SK-N-SH (cell line): ENCODE measurements around the gene BRAF.

Experiments
- EP300 ChIP-seq, 2 experiments: IDR thresholded peaks; 2 replicates each; pipeline versions ENCODE4 v1.4.0 to v1.6.1; 2012; ENCODE audit warnings: borderline replicate concordance in 1 of 2, low read depth in 1 of 2, low read length in 1 of 2
- FOXM1 ChIP-seq: IDR thresholded peaks from 2 replicates; pipeline ENCODE4 v1.4.0; 2012; ENCODE audit warnings: low read depth, mild to moderate bottlenecking
- JUND ChIP-seq: IDR thresholded peaks from 2 replicates; pipeline ENCODE4 v1.4.0; 2012
- POLR2AphosphoS5 ChIP-seq: IDR thresholded peaks from 2 replicates; pipeline ENCODE4 v1.6.1; 2012; ENCODE audit warnings: low read depth, low read length
- RAD21 ChIP-seq: IDR thresholded peaks from 2 replicates; pipeline ENCODE4 v1.6.1; 2012; ENCODE audit warnings: mild to moderate bottlenecking, low read length
- RCOR1 ChIP-seq: fragments of 150-350 bp; IDR thresholded peaks from 2 replicates; pipeline ENCODE4 v1.6.1; 2017; ENCODE audit warnings: antibody characterized with exemption, low read length
- RXRA ChIP-seq: IDR thresholded peaks from 2 replicates; pipeline ENCODE4 v1.4.0; 2012; ENCODE audit warnings: low read depth, mild to moderate bottlenecking, borderline replicate concordance
- SIN3A ChIP-seq: IDR thresholded peaks from 2 replicates; pipeline ENCODE4 v1.6.1; 2012; ENCODE audit warnings: low read depth, mild to moderate bottlenecking, low read length, moderate library complexity, borderline replicate concordance
- TAF1 ChIP-seq: IDR thresholded peaks from 2 replicates; pipeline ENCODE4 v1.6.1; 2012; ENCODE audit warnings: low read depth, mild to moderate bottlenecking, low read length, moderate library complexity, borderline replicate concordance
- YY1 ChIP-seq: IDR thresholded peaks from 2 replicates; pipeline ENCODE4 v1.4.0; 2012; ENCODE audit warnings: low read depth, mild to moderate bottlenecking
- TF ChIP-seq, protein P1 (sequence below): fragments of 200-600 bp; sonication (generic); IDR thresholded peaks from 2 replicates; pipeline ENCODE4 v1.6.1; 2017; ENCODE audit warnings: antibody characterized with exemption, mild to moderate bottlenecking, moderate library complexity
- TF ChIP-seq, protein P2 (sequence below): fragments of 150-350 bp; IDR thresholded peaks from 2 replicates; pipeline ENCODE4 v1.6.1; 2017; ENCODE audit warnings: antibody characterized with exemption, low read length, low read depth, borderline replicate concordance
- TF ChIP-seq, protein P3 (sequence below): IDR thresholded peaks from 2 replicates; pipeline ENCODE4 v1.6.1; 2012; ENCODE audit warnings: mild to moderate bottlenecking, low read depth, low read length, moderate library complexity
- TF ChIP-seq, protein P4 (sequence below): IDR thresholded peaks from 2 replicates; pipeline ENCODE4 v1.4.0; 2012; ENCODE audit warnings: low read depth

DNA sequence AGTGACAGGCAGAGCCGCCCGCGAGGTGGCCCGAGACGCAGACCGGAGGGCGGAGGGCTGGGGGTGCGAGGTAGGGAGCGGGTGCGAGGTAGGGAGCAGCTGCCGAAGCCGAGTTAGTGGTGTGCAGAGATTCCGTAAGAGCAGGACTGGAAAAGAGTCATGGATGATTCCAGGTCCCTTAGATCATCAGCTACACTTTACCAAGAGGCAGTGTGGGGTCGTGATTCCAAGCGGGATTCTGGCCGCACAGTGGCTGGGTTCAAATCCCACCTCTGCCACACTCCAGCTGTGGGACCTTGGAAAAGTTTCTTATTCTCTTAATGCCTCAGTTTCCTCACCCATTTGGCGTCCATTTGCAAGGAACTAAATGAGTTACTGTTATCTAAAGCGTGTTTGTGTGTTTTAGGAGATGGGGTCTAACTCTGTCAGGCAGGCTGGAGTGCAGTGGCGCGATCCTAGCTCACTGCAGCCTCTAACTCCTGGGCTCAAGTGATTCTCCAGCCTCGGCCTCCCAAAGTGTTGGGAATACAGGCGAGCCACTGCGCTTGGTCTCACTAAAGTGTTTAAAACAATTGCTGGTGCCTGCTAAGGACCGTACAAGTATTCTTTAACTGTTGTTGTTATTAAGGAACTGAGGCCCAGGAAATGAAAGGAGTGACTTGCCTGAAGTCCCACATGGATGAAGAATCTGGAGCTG, 227.1 kb downstream of the BRAF start:
- TF ChIP-seq, protein P1, sequence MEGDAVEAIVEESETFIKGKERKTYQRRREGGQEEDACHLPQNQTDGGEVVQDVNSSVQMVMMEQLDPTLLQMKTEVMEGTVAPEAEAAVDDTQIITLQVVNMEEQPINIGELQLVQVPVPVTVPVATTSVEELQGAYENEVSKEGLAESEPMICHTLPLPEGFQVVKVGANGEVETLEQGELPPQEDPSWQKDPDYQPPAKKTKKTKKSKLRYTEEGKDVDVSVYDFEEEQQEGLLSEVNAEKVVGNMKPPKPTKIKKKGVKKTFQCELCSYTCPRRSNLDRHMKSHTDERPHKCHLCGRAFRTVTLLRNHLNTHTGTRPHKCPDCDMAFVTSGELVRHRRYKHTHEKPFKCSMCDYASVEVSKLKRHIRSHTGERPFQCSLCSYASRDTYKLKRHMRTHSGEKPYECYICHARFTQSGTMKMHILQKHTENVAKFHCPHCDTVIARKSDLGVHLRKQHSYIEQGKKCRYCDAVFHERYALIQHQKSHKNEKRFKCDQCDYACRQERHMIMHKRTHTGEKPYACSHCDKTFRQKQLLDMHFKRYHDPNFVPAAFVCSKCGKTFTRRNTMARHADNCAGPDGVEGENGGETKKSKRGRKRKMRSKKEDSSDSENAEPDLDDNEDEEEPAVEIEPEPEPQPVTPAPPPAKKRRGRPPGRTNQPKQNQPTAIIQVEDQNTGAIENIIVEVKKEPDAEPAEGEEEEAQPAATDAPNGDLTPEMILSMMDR: no peak
- TF ChIP-seq RCOR1: no peak
- TF ChIP-seq, protein P2, sequence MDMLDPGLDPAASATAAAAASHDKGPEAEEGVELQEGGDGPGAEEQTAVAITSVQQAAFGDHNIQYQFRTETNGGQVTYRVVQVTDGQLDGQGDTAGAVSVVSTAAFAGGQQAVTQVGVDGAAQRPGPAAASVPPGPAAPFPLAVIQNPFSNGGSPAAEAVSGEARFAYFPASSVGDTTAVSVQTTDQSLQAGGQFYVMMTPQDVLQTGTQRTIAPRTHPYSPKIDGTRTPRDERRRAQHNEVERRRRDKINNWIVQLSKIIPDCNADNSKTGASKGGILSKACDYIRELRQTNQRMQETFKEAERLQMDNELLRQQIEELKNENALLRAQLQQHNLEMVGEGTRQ: no peak
- TF ChIP-seq POLR2AphosphoS5: no peak; the same call in 1 of the 2 replicates
- no peak for TF ChIP-seq YY1
- TF ChIP-seq FOXM1: no peak
- TF ChIP-seq JUND: no peak
- TF ChIP-seq, protein P3, sequence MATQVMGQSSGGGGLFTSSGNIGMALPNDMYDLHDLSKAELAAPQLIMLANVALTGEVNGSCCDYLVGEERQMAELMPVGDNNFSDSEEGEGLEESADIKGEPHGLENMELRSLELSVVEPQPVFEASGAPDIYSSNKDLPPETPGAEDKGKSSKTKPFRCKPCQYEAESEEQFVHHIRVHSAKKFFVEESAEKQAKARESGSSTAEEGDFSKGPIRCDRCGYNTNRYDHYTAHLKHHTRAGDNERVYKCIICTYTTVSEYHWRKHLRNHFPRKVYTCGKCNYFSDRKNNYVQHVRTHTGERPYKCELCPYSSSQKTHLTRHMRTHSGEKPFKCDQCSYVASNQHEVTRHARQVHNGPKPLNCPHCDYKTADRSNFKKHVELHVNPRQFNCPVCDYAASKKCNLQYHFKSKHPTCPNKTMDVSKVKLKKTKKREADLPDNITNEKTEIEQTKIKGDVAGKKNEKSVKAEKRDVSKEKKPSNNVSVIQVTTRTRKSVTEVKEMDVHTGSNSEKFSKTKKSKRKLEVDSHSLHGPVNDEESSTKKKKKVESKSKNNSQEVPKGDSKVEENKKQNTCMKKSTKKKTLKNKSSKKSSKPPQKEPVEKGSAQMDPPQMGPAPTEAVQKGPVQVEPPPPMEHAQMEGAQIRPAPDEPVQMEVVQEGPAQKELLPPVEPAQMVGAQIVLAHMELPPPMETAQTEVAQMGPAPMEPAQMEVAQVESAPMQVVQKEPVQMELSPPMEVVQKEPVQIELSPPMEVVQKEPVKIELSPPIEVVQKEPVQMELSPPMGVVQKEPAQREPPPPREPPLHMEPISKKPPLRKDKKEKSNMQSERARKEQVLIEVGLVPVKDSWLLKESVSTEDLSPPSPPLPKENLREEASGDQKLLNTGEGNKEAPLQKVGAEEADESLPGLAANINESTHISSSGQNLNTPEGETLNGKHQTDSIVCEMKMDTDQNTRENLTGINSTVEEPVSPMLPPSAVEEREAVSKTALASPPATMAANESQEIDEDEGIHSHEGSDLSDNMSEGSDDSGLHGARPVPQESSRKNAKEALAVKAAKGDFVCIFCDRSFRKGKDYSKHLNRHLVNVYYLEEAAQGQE: no peak
- TF ChIP-seq EP300 (IDR thresholded peaks at IDR 0.05; ENCODE audit: borderline replicate concordance in 1 of 2, low read depth in 1 of 2, low read length in 1 of 2): no peak
- no peak for TF ChIP-seq RXRA
- TF ChIP-seq SIN3A: no peak
- 0 out of 2 replicates have a peak, but pooled peaks have one; percentile 5 for TF ChIP-seq TAF1
- TF ChIP-seq, protein P4, sequence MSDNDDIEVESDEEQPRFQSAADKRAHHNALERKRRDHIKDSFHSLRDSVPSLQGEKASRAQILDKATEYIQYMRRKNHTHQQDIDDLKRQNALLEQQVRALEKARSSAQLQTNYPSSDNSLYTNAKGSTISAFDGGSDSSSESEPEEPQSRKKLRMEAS: no peak
- no peak for TF ChIP-seq RAD21
